SU-DHL-6 (cell line): Measurements from ENCODE around the gene MOG.

Experiments
- CTCF ChIP-seq: fragments of 200-600 bp; sonication (generic); IDR thresholded peaks from one replicate; pipeline ENCODE4 v1.5.1; 2017; ENCODE audit warnings: antibody characterized with exemption, mild to moderate bottlenecking, low read length, moderate library complexity; ENCODE audit not compliant: insufficient read depth, poor library complexity, severe bottlenecking
- EZH2phosphoT487 ChIP-seq: fragments of 200-600 bp; sonication (generic), shearing (Covaris generic); conservative IDR thresholded peaks from 2 replicates; pipeline ENCODE4 v1.6.1; 2018; ENCODE audit warnings: mild to moderate bottlenecking, antibody characterized with exemption, low read length, moderate library complexity, mixed read lengths

- TF ChIP-seq CTCF: no peak
- no peak for TF ChIP-seq EZH2phosphoT487
Observed at GRCh38 chr6:29619578-29620160, 37.2 kb upstream of the MOG start.
